ENCODE measurements around the gene SELENBP1. TPM values are rescaled to one million over a fixed set of nuclear protein-coding genes. Genes with fewer than 3 reads are reported as not detected.

Gene SELENBP1
- total and polyA plus RNA-seq, 9 of the 15 experiments (the other 6 are each of a cell fraction or from before 2014, with no cell fraction given), result 25.8 to 81.2 (median 47.1) TPM

- Histone ChIP-seq H3K4me1 (replicated peaks in 1 of 2; ENCODE audit: control insufficient read depth in 2 of 2, insufficient read depth in 2 of 2, low read length in 2 of 2) (peaks cover 26 to 42% of the 10 kb centered on the region in 2 experiments), H3K9me3 (replicated peaks; ENCODE audit: control insufficient read depth, insufficient read depth, low read depth, low read length) (0 out of 2 replicates have a peak, but pooled peaks cover 2% of the 10 kb centered on the region), H3K9me1 (ENCODE audit: control insufficient read depth, insufficient read depth, low read length) (no peaks in the 10 kb centered on the region), H2AFZ (ENCODE audit: low read depth, low read length) (no peak overlapping the region), H4K20me1 (replicated peaks; ENCODE audit: control insufficient read depth, insufficient read depth, low read length) (no peaks in the 10 kb centered on the region), H3K27me3 (ENCODE audit: control insufficient read depth in 2 of 2, insufficient read depth in 2 of 2, low read length in 2 of 2) (no peaks in the 10 kb centered on the region), H3K4me2 (ENCODE audit: insufficient read depth, low read length) (no peak overlapping the region), H3K36me3 (ENCODE audit: control insufficient read depth, insufficient read depth, low read length) (peaks cover 39% of the 10 kb centered on the region; the same call in 2 of the 3 replicates), H3K27ac (ENCODE audit: extremely low read depth, low read depth, low read length) (no peak overlapping the region), H3K9ac (ENCODE audit: insufficient read depth in 1 of 2, low read depth in 2 of 2, low read length in 2 of 2) (peak overlapping the region in 1 of 2 experiments; percentile 64; a peak in 1 of 4 replicates), H3K4me3 (no peak overlapping the region), H3K79me2 (ENCODE audit: control insufficient read depth, insufficient read depth, low read length) (peaks cover 16% of the 10 kb centered on the region)
- WGBS (ENCODE audit: insufficient coverage, low coverage, missing lambda C conversion rate), result 79% methylated on average over 8 of the region's 8 CpGs
- POLR2A ChIA-PET, result interaction anchor here (0.6 to 1.4 kb wide), 6 partner anchors 16 to 86 kb away, joined by 3 to 6 read pairs (median 4); partner anchors contain the start of gene PI4KB
- BruUV-seq (replicated peaks), result no TSS peak
- in situ Hi-C loops (cut with MboI) (no loop called here), intact Hi-C loops (cut with micrococcal nuclease) (no loop called here)
- CTCF ChIA-PET (ENCODE audit: low intra/inter-chr PET ratio), result no interaction called here
- DNase-seq (ENCODE audit: extremely low read depth in 1 of 4, low spot score in 3 of 4), result no peak
- no peak for FAIRE-seq
- ATAC-seq, result no peak
- TF ChIP-seq ELF2 (CRISPR knock-in tag; IDR thresholded peaks at IDR 0.05) (no peak), ZNF318 (IDR thresholded peaks at IDR 0.05; ENCODE audit: borderline replicate concordance in 1 of 2, low read depth in 1 of 2) (no peak), ZBTB49 (CRISPR knock-in tag; IDR thresholded peaks at IDR 0.05; ENCODE audit: borderline replicate concordance) (no peak), MNT (conservative IDR thresholded peaks at IDR 0.05) (no peak), MXI1 (IDR thresholded peaks at IDR 0.05; ENCODE audit: low read depth, low read length) (no peak), HLTF (IDR thresholded peaks at IDR 0.05) (no peak), ZNF57 (CRISPR knock-in tag; IDR thresholded peaks at IDR 0.05) (no peak), DACH1 (IDR thresholded peaks at IDR 0.05; ENCODE audit: partially characterized antibody) (no peak)
These were observed 4.7 kb downstream of the SELENBP1 start for GRCh38 chr1:151367658-151368392.
